ENCODE results near the gene FCHSD2.
A peak's percentile ranks its signal among the peaks of the same experiment; 100 is the strongest.
"Not testable (repeated sequence)": the region's sequence is repeated elsewhere in the genome, so short reads cannot be mapped to it uniquely, and the experiment has no call there.

FCHSD2 gene

DNA sequence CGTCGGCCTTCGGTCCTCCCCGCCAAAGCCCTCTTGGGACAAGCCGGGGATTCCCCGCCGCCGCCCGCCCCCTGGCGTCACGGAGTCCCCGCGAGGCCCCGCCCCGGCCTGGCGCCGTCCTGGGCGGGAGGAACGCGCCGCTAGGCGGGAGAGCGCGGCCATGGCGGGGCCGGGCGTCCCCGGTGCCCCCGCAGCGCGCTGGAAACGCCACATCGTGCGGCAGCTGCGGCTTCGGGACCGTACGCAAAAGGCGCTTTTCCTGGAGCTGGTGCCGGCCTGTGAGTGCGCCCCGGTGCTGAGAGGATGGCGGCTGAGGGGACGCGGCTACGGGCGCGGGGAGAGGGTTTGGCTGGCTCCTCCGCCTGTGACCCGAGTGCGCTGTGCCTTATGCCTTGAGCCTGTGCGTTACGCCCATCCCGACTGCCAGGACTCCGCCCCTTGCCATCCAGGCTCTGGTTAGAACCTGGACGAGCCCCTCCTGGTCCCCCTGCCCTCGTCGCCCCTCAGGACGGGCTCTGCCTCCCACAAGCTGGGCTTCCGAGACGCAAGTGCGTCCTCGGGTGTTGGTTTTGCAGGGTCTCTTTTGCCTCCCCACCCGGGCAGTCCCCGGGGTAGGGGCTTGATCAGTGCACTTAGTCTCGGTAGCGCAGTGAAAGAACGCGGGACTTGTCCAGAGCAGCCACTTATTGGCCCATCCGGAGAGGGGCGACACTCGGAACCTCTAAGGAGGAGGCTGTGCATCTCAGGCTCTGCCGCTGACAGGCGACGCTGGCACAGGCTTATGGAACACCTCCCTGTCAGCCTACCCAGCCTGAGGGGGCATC, 327.6 kb downstream of the FCHSD2 start, which contains the start of gene ATG16L2:
Gene ATG16L2, plus strand, starts transcription at position 126 of the 824 bp plus-strand sequence. Its CDS starts 35 bp downstream, at position 161.
- DNase-seq (ENCODE audit: low read depth): peak; percentile 47
- TF ChIP-seq, protein P1, sequence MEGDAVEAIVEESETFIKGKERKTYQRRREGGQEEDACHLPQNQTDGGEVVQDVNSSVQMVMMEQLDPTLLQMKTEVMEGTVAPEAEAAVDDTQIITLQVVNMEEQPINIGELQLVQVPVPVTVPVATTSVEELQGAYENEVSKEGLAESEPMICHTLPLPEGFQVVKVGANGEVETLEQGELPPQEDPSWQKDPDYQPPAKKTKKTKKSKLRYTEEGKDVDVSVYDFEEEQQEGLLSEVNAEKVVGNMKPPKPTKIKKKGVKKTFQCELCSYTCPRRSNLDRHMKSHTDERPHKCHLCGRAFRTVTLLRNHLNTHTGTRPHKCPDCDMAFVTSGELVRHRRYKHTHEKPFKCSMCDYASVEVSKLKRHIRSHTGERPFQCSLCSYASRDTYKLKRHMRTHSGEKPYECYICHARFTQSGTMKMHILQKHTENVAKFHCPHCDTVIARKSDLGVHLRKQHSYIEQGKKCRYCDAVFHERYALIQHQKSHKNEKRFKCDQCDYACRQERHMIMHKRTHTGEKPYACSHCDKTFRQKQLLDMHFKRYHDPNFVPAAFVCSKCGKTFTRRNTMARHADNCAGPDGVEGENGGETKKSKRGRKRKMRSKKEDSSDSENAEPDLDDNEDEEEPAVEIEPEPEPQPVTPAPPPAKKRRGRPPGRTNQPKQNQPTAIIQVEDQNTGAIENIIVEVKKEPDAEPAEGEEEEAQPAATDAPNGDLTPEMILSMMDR (IDR thresholded peaks at IDR 0.05; ENCODE audit: control insufficient read depth, extremely low read depth, insufficient read depth): peak; percentile 17; the same call in 1 of the 2 replicates
- H3K4me3 ChIP-seq (ENCODE audit: low read depth, low read length): peak within 1 kb of the TSS; percentile 86

DNA sequence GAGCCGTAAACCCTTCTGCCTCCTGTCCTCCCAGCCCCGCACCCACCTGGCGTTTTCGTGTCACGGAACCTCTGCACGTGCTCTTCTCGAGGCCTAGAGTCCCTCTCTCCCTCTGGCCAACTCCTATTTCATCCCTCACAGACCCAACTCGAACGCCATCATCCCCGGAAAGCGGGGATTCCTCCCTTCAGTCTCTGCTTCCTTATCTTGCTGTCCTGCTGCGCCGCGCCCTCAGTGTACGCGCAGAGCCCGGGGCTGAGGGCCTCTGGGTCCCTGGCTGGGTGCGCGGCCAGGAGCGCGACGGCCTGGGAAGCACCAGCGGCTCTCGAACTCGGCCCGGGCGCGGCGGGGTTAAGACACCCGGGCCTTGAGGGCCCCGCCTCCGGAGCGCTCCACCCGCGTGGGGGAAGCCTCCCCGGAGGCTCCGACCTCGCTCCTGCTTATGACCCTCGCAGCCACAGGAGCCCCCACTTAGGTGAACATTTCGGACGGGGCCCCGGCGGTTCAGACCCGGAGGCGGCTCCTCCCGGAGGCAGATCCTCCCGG, 328.3 kb downstream of the FCHSD2 start:
- H3K4me3 ChIP-seq (ENCODE audit: low read depth, low read length): peak overlapping the region; percentile 86
- TF ChIP-seq, protein P1 (IDR thresholded peaks at IDR 0.05; ENCODE audit: control insufficient read depth, extremely low read depth, insufficient read depth): no peak
- DNase-seq (ENCODE audit: low read depth): peak; percentile 31

DNA sequence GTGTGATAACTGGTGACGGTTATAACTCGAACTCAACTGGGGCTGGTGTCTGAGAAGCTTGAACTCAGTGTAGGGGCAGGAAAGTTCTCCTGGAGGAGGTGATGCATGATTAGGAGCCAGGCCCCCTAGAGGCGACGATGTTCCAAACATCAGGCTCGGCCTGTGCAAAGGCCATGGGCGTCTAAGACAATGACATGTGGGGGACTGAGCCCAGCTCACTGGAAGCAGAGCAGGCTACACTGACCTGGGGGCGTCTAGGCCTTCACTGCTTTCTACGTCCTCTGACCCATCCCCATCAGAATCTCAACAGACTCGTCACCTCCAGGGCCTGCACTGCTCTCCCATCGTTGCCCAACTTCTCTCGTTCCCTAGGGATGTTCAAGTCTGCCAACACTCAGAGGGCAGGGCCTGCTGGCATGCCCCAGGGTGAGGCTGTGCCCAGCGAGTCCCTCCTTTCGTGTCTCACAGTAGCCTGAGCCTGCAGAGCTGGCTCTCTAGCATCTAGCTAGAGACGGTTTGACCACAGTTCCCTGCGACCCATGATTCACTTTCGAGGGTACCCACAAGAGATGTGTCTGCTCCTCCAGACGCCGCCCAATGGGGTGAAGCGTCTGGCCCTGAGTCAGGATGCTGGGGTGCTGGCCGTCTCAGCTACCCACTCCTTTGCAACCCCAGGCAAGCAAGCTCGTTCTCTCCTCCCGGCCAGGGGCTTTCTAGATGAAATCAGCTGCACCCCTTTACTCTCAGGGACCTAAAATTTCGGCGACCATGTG, 329.0 kb downstream of the FCHSD2 start:
- TF ChIP-seq, protein P1 (IDR thresholded peaks at IDR 0.05; ENCODE audit: control insufficient read depth, extremely low read depth, insufficient read depth): peak; percentile 55
- peak; percentile 26 for DNase-seq (ENCODE audit: low read depth)
- H3K4me3 ChIP-seq (ENCODE audit: low read depth, low read length): peak overlapping the region; percentile 86

DNA sequence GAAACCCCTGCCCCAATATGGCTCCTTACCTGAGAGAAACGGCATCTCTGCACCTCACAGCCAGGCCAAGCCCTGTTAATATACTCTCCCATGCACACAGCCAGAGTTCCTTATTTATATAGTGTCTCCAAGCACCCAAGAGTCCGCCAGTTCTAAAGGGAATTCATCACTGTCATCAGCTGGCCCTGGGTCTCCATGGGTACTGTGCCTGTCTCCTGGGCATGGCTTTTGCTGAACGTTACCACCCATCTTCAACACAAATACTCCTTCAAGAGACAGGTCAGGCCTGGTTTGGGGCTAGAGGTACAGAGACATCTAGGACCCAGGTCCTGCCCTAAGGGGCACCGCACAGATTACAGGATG, 329.5 kb downstream of the FCHSD2 start:
- peak overlapping the region; percentile 86 for H3K4me3 ChIP-seq (ENCODE audit: low read depth, low read length)
- peak; percentile 10 for DNase-seq (ENCODE audit: low read depth)
- TF ChIP-seq, protein P1 (IDR thresholded peaks at IDR 0.05; ENCODE audit: control insufficient read depth, extremely low read depth, insufficient read depth): no peak

DNA sequence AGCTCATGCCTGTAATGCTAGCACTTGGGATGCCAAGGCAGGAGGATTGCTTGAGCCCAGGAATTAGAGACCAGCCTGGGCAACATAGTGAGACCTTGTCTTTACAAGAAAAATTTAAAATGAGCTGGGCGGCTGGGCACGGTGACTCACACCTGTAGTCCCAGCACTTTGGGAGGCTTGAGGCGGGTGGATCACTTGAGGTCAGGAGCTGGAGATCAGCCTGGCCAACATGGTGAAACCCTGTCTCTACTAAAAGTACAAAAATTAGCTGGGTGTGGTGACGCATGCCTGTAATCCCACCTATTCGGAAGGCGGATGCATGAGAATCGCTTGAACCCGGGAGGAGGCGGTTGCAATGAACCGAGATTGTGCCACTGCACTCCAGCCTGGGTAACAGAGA, 330.4 kb downstream of the FCHSD2 start:
- not testable (repeated sequence) for DNase-seq (ENCODE audit: low read depth); H3K4me3 ChIP-seq (ENCODE audit: low read depth, low read length)

DNA sequence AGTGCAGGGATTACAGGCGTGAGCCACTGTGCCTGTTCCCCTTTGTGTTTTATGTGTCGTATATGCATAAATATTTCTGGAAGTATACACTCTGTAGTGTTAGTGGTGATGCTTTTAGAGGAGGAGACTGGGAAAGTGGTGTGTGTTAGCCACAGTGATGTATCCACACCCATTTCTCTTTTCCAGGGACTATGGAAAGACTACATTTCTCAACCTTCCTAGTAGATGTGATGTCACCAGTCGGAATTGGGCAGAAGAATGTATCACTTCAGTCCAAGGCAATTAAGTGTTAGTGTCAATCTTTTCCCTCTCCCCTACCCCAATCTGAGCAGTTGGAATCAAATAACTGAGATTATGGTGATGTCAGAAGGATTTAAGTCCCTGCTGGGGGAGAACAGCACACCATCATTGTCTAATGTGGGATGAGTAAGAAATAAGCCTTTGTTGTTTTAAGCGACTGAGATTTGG, 333.8 kb downstream of the FCHSD2 start:
- H3K4me3 ChIP-seq (ENCODE audit: low read depth, low read length): no peak overlapping the region
- no peak for DNase-seq (ENCODE audit: low read depth)
- TF ChIP-seq, protein P1 (IDR thresholded peaks at IDR 0.05; ENCODE audit: control insufficient read depth, extremely low read depth, insufficient read depth): no peak

DNA sequence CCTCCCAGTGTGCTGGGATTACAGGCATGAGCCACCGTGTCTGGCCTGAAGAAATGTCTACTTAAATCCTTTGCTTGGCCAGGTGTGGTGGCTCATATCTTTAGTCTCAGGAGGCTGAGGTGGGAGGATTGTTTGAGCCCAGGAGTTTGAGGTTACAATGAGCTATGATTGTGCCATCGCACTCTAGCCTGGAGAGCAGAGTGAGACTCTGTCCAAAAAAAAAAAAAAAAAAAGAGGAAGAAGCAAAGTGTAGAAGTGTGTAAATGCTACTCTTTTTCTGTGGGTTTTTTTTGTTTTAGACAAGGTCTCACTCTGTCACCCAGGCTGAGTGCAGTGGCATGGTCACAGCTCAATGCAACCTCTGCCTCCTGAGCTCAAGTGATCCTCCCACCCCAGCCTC, 334.3 kb downstream of the FCHSD2 start:
- no peak for DNase-seq (ENCODE audit: low read depth)
- TF ChIP-seq, protein P1 (IDR thresholded peaks at IDR 0.05; ENCODE audit: control insufficient read depth, extremely low read depth, insufficient read depth): no peak

More for the DNA sequence above, 334.3 kb downstream of the FCHSD2 start:
- no peak overlapping the region for H3K4me3 ChIP-seq (ENCODE audit: low read depth, low read length)

All from LNCaP clone FGC (cell line).